Effector memory CD4-positive, alpha-beta T cell (primary cell): ENCODE results near the gene STRIT1.

Source experiments
- DNase-seq, 3 donors: peaks; one replicate each; pipeline ENCODE4 v3.0.0-alpha.2; 2020
- H3K27ac ChIP-seq: 2 replicates; pipeline ENCODE4 v1.7.0; 2013; ENCODE audit warnings: mild to moderate bottlenecking, low read length, moderate library complexity; ENCODE audit not compliant: insufficient read depth, poor library complexity, severe bottlenecking
- H3K27me3 ChIP-seq: replicated peaks from 2 replicates; pipeline ENCODE4 v1.7.0; 2013; ENCODE audit warnings: mild to moderate bottlenecking, low read length; ENCODE audit not compliant: insufficient read depth, control insufficient read depth, poor library complexity, severe bottlenecking
- H3K36me3 ChIP-seq: 2 replicates; pipeline ENCODE4 v1.7.0; 2013; ENCODE audit warnings: mild to moderate bottlenecking, low read length, moderate library complexity; ENCODE audit not compliant: control insufficient read depth, insufficient read depth
- H3K4me1 ChIP-seq: 2 replicates; pipeline ENCODE4 v1.7.0; 2013; ENCODE audit warnings: low read length, mild to moderate bottlenecking; ENCODE audit not compliant: control insufficient read depth, insufficient read depth, poor library complexity, severe bottlenecking
- H3K4me3 ChIP-seq: 2 replicates; pipeline ENCODE4 v1.7.0; 2013; ENCODE audit warnings: low read length, low read depth, mild to moderate bottlenecking; ENCODE audit not compliant: insufficient read depth, poor library complexity, severe bottlenecking
- H3K9me3 ChIP-seq: 2 replicates; pipeline ENCODE4 v1.7.0; 2013; ENCODE audit warnings: mild to moderate bottlenecking, low read length, moderate library complexity; ENCODE audit not compliant: control insufficient read depth

STRIT1 gene

GRCh38 chr3:155252021-155252420 lies 41.5 kb downstream of the STRIT1 start:
- H3K36me3 ChIP-seq = no peaks in the 10 kb centered on the region

GRCh38 chr3:155248531-155249187 lies 44.8 kb downstream of the STRIT1 start:
- Histone ChIP-seq H3K4me3 (no peak overlapping the region), H3K9me3 (no peaks in the 10 kb centered on the region), H3K27ac (no peak overlapping the region), H3K4me1 (no peaks in the 10 kb centered on the region), H3K36me3 (no peaks in the 10 kb centered on the region), H3K27me3 (no peaks in the 10 kb centered on the region)
- DNase-seq = no peak

More at GRCh38 chr3:155252021-155252420, 41.5 kb downstream of the STRIT1 start:
- Histone ChIP-seq H3K4me1 (no peaks in the 10 kb centered on the region), H3K9me3 (no peaks in the 10 kb centered on the region), H3K27me3 (no peaks in the 10 kb centered on the region), H3K27ac (no peak overlapping the region), H3K4me3 (no peak overlapping the region)
- no peak for DNase-seq

- DNase-seq = no peak
Observed at GRCh38 chr3:155244699-155245098, 48.8 kb downstream of the STRIT1 start.

GRCh38 chr3:155244216-155244615 lies 49.3 kb downstream of the STRIT1 start:
- Histone ChIP-seq H3K4me3 (no peak overlapping the region), H3K27ac (no peak overlapping the region), H3K9me3 (no peaks in the 10 kb centered on the region), H3K36me3 (no peaks in the 10 kb centered on the region), H3K4me1 (no peaks in the 10 kb centered on the region), H3K27me3 (no peaks in the 10 kb centered on the region)
- no peak for DNase-seq

More at GRCh38 chr3:155244699-155245098, 48.8 kb downstream of the STRIT1 start:
- Histone ChIP-seq H3K36me3 (no peaks in the 10 kb centered on the region), H3K4me1 (no peaks in the 10 kb centered on the region), H3K27me3 (no peaks in the 10 kb centered on the region), H3K9me3 (no peaks in the 10 kb centered on the region), H3K4me3 (no peak overlapping the region), H3K27ac (no peak overlapping the region)

GRCh38 chr3:155243512-155243921 lies 50.0 kb downstream of the STRIT1 start:
- H3K4me1 ChIP-seq = no peaks in the 10 kb centered on the region
- H3K27ac ChIP-seq = no peak overlapping the region
- H3K9me3 ChIP-seq = no peaks in the 10 kb centered on the region
- DNase-seq = no peak
- H3K27me3 ChIP-seq = no peaks in the 10 kb centered on the region
- H3K36me3 ChIP-seq = no peaks in the 10 kb centered on the region
- H3K4me3 ChIP-seq = no peak overlapping the region

GRCh38 chr3:155242342-155242741 lies 51.1 kb downstream of the STRIT1 start:
- Histone ChIP-seq H3K4me3 (no peak overlapping the region), H3K36me3 (no peaks in the 10 kb centered on the region), H3K27ac (no peak overlapping the region), H3K4me1 (no peaks in the 10 kb centered on the region), H3K9me3 (no peaks in the 10 kb centered on the region), H3K27me3 (no peaks in the 10 kb centered on the region)
- no peak for DNase-seq

- no peaks in the 10 kb centered on the region for H3K36me3 ChIP-seq
- H3K9me3 ChIP-seq = no peaks in the 10 kb centered on the region
- no peak overlapping the region for H3K4me3 ChIP-seq
- H3K27ac ChIP-seq = no peak overlapping the region
- DNase-seq = no peak
- H3K27me3 ChIP-seq = no peaks in the 10 kb centered on the region
- H3K4me1 ChIP-seq = no peaks in the 10 kb centered on the region
Observed at GRCh38 chr3:155241579-155241978, 51.9 kb downstream of the STRIT1 start.
